ENCODE results near the gene ZSWIM6.

Gene ZSWIM6

DNA sequence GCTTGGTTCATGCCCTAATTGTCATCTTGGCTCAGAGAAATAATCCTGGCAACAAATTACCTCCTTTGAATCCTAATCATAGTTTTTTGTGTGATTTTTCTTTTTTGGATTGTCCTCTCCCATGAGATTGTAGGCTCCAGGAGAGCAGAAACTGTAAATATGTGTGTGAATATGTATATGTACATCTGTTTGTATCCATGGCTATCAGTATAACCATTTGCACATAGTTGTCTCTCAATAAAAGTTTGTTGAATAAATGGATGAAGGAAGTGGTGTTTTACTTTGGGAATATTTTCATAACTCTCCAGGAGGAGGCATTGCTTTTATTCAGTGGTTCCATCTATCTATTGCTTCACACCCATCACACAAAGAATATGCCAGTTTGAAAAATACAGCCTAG is 20.1 kb downstream of the ZSWIM6 start:
- Histone ChIP-seq H3K9ac (ENCODE audit: low read depth, low read length) (no peak overlapping the region), H3K4me1 (ENCODE audit: insufficient read depth, low read length) (peaks cover 2% of the 10 kb centered on the region; the same call in 1 of the 2 replicates), H3K27me3 (ENCODE audit: insufficient read depth, low read length) (no peaks in the 10 kb centered on the region), H3K36me3 (ENCODE audit: insufficient read depth, low read depth, low read length) (no peaks in the 10 kb centered on the region), H3K27ac (ENCODE audit: low read length) (no peak overlapping the region), H3K9me3 (ENCODE audit: insufficient read depth, low read depth, low read length) (peaks cover 5% of the 10 kb centered on the region; the same call in 1 of the 2 replicates), H3K4me3 (ENCODE audit: low read length) (no peak overlapping the region)

DNA sequence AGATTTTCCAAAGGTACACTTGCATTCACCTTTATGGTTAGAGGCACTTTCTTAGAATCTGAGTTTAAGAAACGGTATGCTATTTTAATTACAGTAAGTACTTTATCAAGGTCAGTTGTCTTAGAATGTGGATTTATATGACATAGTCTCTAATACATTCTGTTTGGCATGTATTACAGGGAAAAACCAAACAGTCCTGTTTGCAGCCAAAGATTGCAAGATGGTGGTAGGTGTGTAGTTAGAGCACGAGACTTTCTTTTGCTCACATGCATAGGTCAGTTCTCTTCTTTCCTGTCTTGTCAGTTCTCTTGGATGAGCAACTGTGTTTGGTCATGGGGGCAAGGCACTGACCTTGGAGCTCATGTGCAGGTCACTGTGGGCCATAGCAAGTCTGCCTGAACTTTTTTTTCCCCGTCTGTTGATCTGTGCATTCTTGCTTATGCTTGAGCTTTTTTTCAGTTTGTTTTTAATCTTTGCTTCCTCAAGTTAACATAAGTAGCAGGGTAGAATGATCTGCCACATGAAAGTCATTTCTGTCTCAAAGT is 20.6 kb downstream of the ZSWIM6 start:
- no peak overlapping the region for H3K9ac ChIP-seq (ENCODE audit: low read depth, low read length)
- peaks cover 8% of the 10 kb centered on the region; the same call in 1 of the 2 replicates for H3K9me3 ChIP-seq (ENCODE audit: insufficient read depth, low read depth, low read length)
- no peak overlapping the region for H3K4me3 ChIP-seq (ENCODE audit: low read length)
- H3K36me3 ChIP-seq (ENCODE audit: insufficient read depth, low read depth, low read length): no peaks in the 10 kb centered on the region
- H3K27me3 ChIP-seq (ENCODE audit: insufficient read depth, low read length): no peaks in the 10 kb centered on the region
- H3K27ac ChIP-seq (ENCODE audit: low read length): no peak overlapping the region
- H3K4me1 ChIP-seq (ENCODE audit: insufficient read depth, low read length): peaks cover 2% of the 10 kb centered on the region; the same call in 1 of the 2 replicates

DNA sequence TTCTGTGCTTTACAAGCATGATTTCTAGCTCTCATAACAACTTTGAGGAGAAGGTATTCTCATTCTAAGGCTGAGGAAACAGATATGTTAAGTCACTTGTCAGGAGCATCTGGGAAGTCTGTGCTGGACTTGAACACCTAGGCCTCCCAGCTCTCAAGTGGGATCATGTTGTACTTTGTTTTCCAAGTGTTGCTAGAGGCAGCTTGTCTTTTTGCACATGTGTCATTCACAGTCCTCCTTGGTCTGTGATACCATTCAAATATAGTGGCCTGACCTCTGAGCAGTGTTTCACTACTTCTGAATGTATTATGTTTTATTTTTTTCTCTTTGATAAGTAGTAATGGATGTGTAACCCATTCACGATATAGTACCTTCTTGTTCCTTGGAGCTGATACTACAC is 21.2 kb downstream of the ZSWIM6 start:
- Histone ChIP-seq H3K4me1 (ENCODE audit: insufficient read depth, low read length) (peaks cover 2% of the 10 kb centered on the region; the same call in 1 of the 2 replicates), H3K9ac (ENCODE audit: low read depth, low read length) (no peak overlapping the region), H3K27me3 (ENCODE audit: insufficient read depth, low read length) (no peaks in the 10 kb centered on the region), H3K27ac (ENCODE audit: low read length) (no peak overlapping the region), H3K36me3 (ENCODE audit: insufficient read depth, low read depth, low read length) (no peaks in the 10 kb centered on the region), H3K4me3 (ENCODE audit: low read length) (no peak overlapping the region), H3K9me3 (ENCODE audit: insufficient read depth, low read depth, low read length) (peaks cover 8% of the 10 kb centered on the region; the same call in 1 of the 2 replicates)

DNA sequence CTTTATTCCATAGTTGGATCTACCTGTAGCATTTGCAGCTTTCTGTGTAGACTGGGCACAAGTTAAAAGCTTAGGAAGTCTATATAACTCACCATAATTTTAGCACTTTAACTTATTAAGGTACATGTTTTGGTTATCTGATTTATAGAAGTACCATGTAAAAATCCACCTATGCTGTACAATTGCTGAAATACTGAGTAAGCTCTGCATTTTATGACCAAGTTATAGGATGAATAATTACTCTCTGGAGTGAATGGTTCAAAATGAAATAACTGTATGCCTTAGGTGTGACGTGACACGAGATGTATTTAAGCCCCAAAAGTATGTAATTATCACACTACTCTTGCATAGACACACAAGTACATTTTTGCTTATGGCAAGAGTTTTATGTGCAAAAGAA is 22.1 kb downstream of the ZSWIM6 start:
- Histone ChIP-seq H3K9ac (ENCODE audit: low read depth, low read length) (no peak overlapping the region), H3K36me3 (ENCODE audit: insufficient read depth, low read depth, low read length) (no peaks in the 10 kb centered on the region), H3K9me3 (ENCODE audit: insufficient read depth, low read depth, low read length) (peaks cover 8% of the 10 kb centered on the region; the same call in 1 of the 2 replicates), H3K4me3 (ENCODE audit: low read length) (no peak overlapping the region), H3K27ac (ENCODE audit: low read length) (no peak overlapping the region), H3K4me1 (ENCODE audit: insufficient read depth, low read length) (peaks cover 2% of the 10 kb centered on the region; the same call in 1 of the 2 replicates), H3K27me3 (ENCODE audit: insufficient read depth, low read length) (no peaks in the 10 kb centered on the region)

DNA sequence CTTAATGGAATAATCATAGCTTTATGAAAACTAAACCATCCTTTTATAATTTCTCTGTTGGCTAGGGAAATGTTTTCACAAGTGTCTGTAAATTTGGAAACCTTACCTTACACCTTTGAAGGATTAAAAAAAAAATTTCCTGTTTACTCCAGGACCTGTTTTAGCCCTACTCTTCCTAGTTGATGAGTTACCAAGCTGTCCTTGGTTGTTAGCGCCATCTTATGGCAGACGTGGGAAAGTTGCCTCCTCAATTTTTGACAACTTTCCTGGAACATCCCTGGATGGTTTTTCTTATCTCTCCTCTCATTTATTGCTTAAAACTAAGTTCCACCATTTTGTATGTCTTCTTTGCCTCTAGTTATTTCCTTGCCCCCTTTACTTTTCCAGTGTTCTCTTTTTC is 25.7 kb downstream of the ZSWIM6 start:
- H3K27me3 ChIP-seq (ENCODE audit: insufficient read depth, low read length): no peaks in the 10 kb centered on the region
- peaks cover 11% of the 10 kb centered on the region; the same call in 1 of the 2 replicates for H3K4me1 ChIP-seq (ENCODE audit: insufficient read depth, low read length)
- no peak overlapping the region for H3K9ac ChIP-seq (ENCODE audit: low read depth, low read length)
- no peak overlapping the region for H3K27ac ChIP-seq (ENCODE audit: low read length)
- peaks cover 8% of the 10 kb centered on the region; the same call in 1 of the 2 replicates for H3K9me3 ChIP-seq (ENCODE audit: insufficient read depth, low read depth, low read length)
- H3K36me3 ChIP-seq (ENCODE audit: insufficient read depth, low read depth, low read length): no peaks in the 10 kb centered on the region
- H3K4me3 ChIP-seq (ENCODE audit: low read length): no peak overlapping the region

DNA sequence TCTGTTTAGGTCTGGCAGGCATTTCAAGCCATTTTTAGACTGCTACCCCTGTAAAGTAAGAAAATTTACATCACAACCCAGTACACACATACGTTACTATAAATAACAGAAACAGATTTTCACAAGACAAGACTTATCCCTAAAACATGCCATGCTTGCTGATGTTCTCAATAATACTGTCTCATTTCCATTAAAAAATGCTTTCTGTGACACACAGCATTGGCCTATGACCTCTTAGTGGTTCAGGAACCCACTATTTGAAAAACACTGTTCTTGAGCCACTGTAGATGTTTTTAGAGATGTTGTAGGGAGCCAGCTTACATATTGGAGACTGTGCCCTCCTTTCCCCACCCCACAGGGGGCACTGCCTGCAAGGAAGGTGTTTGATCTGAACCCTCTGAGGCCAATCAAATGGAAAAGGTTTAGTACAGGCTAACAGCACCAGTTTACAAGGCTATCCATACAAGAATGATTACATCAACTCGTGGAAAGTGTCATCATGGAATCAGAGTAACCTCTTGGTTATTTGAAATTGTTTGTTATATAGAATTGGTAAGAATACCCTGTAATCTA is 30.8 kb downstream of the ZSWIM6 start:
- H3K4me3 ChIP-seq (ENCODE audit: low read length): no peak overlapping the region
- peaks cover 11% of the 10 kb centered on the region; the same call in 1 of the 2 replicates for H3K4me1 ChIP-seq (ENCODE audit: insufficient read depth, low read length)
- no peak overlapping the region for H3K9ac ChIP-seq (ENCODE audit: low read depth, low read length)
- H3K27ac ChIP-seq (ENCODE audit: low read length): no peak overlapping the region
- H3K27me3 ChIP-seq (ENCODE audit: insufficient read depth, low read length): no peaks in the 10 kb centered on the region
- H3K36me3 ChIP-seq (ENCODE audit: insufficient read depth, low read depth, low read length): no peaks in the 10 kb centered on the region
- H3K9me3 ChIP-seq (ENCODE audit: insufficient read depth, low read depth, low read length): no peaks in the 10 kb centered on the region

DNA sequence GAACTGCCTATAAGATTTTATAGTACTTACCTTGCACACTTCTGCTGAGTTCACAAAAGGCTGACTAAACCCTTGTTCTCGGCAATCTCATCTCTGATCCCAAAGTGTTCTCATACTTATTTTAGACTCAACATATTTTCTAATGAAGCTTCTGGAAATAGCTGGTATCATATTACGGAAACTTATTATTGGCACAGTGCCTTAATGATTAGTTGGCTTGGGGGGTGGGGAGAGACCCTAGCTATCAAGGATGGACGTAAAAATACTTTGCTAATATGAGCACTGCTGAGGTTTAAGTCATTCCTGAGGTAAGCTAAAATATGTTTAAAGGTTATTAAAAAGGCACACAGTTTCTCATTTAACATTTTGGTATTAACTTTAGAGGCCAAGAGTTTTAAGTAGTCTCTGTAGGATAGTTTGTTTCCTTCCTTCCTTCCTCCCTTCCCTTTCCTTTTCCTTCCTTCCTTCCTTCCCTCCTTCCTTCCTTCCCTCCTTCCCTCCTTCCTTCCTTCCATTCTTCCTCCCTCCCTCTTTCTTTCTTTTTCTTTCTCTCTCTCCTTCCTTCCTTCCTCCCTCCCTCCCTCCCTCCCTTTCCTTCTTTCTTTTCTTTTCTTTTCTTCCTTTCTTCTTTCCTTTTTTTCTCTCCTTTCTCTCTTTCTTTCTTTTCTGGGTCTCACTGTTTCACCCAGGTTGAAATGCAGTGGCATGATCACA is 31.5 kb downstream of the ZSWIM6 start:
- H3K4me3 ChIP-seq (ENCODE audit: low read length): no peak overlapping the region

DNA sequence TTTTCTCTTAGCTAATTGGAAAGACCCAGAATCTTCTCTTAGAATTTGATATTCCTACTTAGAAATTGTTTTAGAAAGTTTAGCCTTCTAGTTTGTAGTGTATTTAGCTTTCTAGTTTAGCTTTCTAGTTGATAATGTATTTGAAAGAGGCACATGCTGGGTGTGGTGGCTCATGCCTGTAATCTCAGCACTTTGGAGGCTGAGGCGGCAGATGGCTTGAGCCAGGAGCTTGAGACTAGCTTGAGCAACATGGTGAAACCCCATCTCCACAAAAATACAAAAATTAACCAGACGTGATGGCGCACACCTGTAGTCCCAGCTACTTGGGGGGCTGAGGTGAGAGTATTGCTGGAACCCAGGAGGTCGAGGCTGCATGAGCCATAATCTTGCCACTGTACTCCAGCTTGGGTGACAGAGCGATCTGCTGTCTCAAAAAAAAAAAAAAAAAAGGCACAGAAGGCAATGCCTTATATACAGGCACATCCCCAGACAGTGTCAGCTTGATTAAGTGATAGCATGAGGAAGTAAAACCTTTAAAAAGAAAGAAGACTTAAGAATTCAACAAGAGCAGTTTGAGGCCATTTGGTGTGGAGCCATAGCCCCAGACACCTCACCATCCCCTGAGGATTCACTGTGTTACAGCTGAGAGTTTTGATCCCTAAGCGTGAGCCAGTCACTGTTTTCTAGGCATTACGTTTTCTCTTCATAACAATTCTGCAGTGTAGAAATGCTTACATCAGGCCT is 34.6 kb downstream of the ZSWIM6 start:
- Histone ChIP-seq H3K27me3 (ENCODE audit: insufficient read depth, low read length) (no peaks in the 10 kb centered on the region), H3K4me1 (ENCODE audit: insufficient read depth, low read length) (peaks cover 2% of the 10 kb centered on the region), H3K27ac (ENCODE audit: low read length) (no peak overlapping the region), H3K4me3 (ENCODE audit: low read length) (no peak overlapping the region), H3K9ac (ENCODE audit: low read depth, low read length) (no peak overlapping the region), H3K9me3 (ENCODE audit: insufficient read depth, low read depth, low read length) (no peaks in the 10 kb centered on the region), H3K36me3 (ENCODE audit: insufficient read depth, low read depth, low read length) (no peaks in the 10 kb centered on the region)

More for the DNA sequence above, 31.5 kb downstream of the ZSWIM6 start:
- Histone ChIP-seq H3K4me1 (ENCODE audit: insufficient read depth, low read length) (peaks cover 11% of the 10 kb centered on the region; the same call in 1 of the 2 replicates), H3K27ac (ENCODE audit: low read length) (no peak overlapping the region), H3K27me3 (ENCODE audit: insufficient read depth, low read length) (no peaks in the 10 kb centered on the region), H3K9ac (ENCODE audit: low read depth, low read length) (no peak overlapping the region), H3K36me3 (ENCODE audit: insufficient read depth, low read depth, low read length) (no peaks in the 10 kb centered on the region), H3K9me3 (ENCODE audit: insufficient read depth, low read depth, low read length) (no peaks in the 10 kb centered on the region)

DNA sequence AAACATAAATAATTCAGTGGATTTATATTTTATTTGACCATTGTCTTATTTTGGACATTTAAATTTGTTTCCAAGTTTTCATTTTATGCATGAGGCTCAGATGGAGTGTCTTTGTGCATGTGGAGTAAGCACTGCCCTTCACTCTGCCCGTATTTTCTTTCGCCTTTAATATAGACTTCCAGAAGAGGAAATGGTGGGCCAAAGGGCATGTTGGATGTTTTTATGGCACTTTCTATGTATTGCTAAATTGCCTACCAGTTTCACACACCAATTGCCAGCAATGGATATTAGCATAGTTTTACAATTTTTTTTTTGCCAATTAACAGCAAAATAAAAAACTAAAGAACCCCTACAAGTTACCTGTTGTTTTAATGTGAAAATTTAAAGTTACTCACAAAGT is 38.4 kb downstream of the ZSWIM6 start:
- Histone ChIP-seq H3K27ac (ENCODE audit: low read length) (no peak overlapping the region), H3K36me3 (ENCODE audit: insufficient read depth, low read depth, low read length) (no peaks in the 10 kb centered on the region), H3K9me3 (ENCODE audit: insufficient read depth, low read depth, low read length) (no peaks in the 10 kb centered on the region), H3K4me3 (ENCODE audit: low read length) (no peak overlapping the region), H3K27me3 (ENCODE audit: insufficient read depth, low read length) (no peaks in the 10 kb centered on the region), H3K4me1 (ENCODE audit: insufficient read depth, low read length) (peaks cover 8% of the 10 kb centered on the region), H3K9ac (ENCODE audit: low read depth, low read length) (no peak overlapping the region)

DNA sequence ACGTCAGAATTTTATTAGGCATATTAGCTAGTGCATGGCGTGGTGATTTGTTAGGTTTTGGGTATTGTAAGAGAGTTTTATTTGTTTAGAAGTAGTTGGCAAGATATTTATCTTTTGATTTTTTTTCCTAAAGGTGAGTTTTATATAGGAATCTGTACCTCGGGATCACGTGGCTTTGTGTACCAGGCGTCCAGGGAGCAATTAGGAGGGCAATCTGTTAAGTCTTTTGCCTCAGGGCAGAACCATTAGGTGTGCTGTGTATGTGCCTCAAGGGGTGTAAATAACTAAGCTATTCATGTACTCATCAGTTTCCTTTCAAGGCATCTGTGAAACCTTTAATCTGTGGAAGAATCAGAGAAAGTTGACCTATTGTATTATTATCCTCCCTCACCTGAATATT is 39.4 kb downstream of the ZSWIM6 start:
- Histone ChIP-seq H3K27me3 (ENCODE audit: insufficient read depth, low read length) (no peaks in the 10 kb centered on the region), H3K9ac (ENCODE audit: low read depth, low read length) (no peak overlapping the region), H3K9me3 (ENCODE audit: insufficient read depth, low read depth, low read length) (no peaks in the 10 kb centered on the region), H3K36me3 (ENCODE audit: insufficient read depth, low read depth, low read length) (no peaks in the 10 kb centered on the region), H3K27ac (ENCODE audit: low read length) (no peak overlapping the region), H3K4me1 (ENCODE audit: insufficient read depth, low read length) (peaks cover 8% of the 10 kb centered on the region), H3K4me3 (ENCODE audit: low read length) (no peak overlapping the region)

DNA sequence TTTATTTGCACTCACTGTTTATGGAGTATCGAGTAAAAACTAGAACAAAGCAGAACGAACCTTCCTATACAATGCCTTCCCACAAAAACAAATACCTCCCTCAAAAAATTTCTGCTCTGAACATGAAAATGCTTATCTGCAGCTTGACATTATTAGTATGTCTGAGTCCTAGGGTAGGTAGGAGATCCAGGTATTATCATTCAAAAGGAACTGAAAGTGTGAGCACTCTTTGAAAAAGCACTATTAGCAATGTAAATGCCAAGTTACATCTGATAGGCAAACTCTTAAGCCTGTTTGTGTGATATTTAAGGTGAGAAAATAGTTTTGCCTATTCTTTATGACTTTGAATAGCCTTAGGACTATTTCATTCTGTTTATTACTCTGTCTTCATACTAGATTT is 47.6 kb downstream of the ZSWIM6 start:
- H3K9ac ChIP-seq (ENCODE audit: low read depth, low read length): peak overlapping the region; percentile 30; the same call in 1 of the 2 replicates
- H3K4me3 ChIP-seq (ENCODE audit: low read length): peak overlapping the region; percentile 39; the same call in 1 of the 2 replicates
- no peaks in the 10 kb centered on the region for H3K36me3 ChIP-seq (ENCODE audit: insufficient read depth, low read depth, low read length)
- no peaks in the 10 kb centered on the region for H3K9me3 ChIP-seq (ENCODE audit: insufficient read depth, low read depth, low read length)
- peaks cover 8% of the 10 kb centered on the region; the same call in 1 of the 2 replicates for H3K4me1 ChIP-seq (ENCODE audit: insufficient read depth, low read length)
- H3K27ac ChIP-seq (ENCODE audit: low read length): peak overlapping the region; percentile 2
- H3K27me3 ChIP-seq (ENCODE audit: insufficient read depth, low read length): no peaks in the 10 kb centered on the region
